Erythroblast (primary cell): ENCODE results near the gene STX8.

Source experiments
- GATA1 ChIP-seq: IDR thresholded peaks from 2 replicates; pipeline ENCODE4 v1.6.1; 2011; ENCODE audit warnings: low read depth, mild to moderate bottlenecking, control low read depth, low read length, moderate library complexity
- POLR2A ChIP-seq: IDR thresholded peaks from 2 replicates; pipeline ENCODE4 v1.6.1; 2011; ENCODE audit warnings: mild to moderate bottlenecking, low read length

- no peak for TF ChIP-seq POLR2A
- TF ChIP-seq GATA1, result no peak
Measured at GRCh38 chr17:9533441-9533840, 42.2 kb downstream of the STX8 start.
